EL (cell line): ENCODE measurements around the gene MACO1.
A peak's percentile ranks its signal among the peaks of the same experiment; 100 is the strongest.
"Not testable (repeated sequence)": the region's sequence is repeated elsewhere in the genome, so short reads cannot be mapped to it uniquely, and the experiment has no call there.

ENCODE experiments used
- DNase-seq: peaks from one replicate; pipeline ENCODE4 v3.0.0-alpha.2; 2016

MACO1 gene

DNA sequence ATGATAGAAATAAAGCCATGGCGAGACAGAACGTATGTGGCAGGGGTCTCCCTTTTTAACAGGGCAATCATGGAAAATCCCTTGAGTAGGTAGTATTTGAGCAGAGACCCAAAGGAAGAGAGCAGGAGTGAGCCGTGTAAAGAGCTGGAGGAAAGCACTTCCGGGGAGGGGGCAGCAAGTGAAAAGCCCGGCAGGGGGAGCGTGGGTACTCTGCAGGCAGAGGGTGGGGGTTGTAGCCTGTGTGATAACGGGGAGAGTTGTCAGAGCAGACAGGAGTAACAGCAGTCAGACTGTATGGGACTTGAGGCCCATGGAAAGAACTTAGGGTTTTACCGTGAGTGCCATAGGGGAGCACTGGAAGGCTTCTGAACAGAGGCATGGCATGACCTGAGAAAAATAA lies 61.6 kb downstream of the MACO1 start:
- DNase-seq, result no peak

DNA sequence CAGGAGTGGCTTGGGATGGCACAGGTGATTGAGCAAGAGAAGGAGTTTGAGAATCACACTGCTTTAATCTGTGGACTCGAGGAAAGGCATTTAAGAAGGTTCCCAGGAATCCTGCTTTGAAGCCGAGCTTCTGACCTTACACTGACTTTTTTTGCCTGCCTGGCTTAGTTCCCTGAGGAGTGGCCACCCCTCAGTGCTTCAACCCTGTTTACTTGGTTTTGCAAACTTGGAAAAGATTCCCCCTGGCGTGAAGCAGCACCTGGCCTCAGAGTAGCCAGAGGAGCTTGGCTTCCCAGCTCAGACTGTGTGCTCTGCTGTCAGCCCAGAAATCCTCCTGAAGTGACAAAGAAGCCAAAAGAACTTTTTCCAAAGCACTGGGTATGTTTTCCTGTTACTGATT lies 64.3 kb downstream of the MACO1 start:
- DNase-seq, result no peak

DNA sequence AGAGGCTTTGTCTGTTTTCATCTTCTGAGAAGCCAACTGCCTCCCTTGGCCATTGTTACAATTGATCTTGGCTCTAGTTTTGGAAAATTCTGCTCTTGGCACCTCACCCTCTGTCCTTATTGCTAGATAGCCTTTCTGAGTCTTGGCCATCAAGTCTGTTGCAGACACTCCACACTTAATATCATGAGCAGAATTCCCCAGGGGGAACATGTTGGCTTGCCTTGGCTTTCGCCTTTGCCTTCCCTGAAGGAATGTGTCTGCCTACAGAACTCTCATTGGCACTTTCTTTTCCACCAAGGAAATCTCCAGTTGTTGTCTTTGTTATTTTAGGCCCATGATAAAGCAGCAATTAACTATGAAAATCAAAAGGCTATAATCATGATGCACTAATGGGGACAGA lies 70.0 kb downstream of the MACO1 start:
- no peak for DNase-seq

DNA sequence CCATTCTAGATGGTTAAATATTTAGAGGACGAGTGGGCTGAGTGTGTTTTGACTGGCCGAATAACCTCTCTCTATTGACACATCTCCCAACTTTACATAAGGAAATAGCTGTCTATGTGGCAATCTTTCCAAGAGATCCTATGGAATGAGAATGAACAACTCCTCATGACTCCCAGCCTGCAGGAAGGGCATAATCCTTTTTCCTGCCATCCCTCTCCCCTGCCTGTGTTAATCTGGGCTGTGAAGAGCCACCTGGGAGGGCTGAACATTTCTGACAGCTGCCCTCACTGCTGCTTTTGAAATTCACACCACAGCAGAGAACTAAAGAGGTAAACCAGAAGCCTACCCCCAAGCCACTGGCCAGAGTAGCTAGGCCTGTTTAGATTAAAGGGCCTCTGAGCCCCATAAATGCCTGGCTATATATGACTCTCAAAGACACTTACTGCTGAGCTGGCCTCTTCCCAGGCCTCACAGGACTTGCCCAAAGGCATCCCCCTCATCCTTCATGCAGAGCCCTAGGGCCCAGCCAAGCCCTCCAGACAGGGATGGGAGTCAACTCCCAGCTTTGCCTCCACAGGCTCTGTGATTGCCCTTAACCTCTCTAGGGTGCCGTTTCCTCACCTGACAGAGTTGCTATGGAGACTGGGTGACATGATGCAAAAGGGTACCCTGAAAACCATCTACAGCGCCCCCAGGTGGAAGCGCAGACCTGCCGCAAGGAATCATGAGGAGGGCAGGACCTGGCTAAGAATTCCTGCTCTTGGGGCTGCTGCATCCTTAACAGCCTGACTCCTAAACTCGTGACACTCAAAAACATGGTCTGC lies 70.8 kb downstream of the MACO1 start:
- peak; percentile 76 for DNase-seq

DNA sequence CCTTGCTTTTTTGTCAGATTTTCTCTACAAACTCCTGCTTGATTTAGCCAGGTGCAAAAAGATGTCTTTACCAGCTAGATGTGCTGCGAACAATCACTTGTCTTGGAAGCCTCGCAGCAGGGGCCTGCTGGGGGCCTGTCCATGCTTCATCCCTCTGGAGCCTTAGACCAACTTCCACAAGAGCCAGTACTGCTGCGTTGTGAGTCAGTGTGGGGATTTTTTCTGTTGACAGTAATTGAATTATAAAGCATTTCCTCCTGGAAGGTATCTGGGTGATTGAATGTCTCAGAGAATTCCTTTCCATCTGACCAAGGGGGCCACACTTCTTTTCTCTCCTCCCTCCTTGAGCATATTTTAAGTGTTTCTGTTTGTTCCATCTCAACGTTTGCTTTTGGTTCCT lies 72.3 kb downstream of the MACO1 start:
- peak; percentile 60 for DNase-seq

DNA sequence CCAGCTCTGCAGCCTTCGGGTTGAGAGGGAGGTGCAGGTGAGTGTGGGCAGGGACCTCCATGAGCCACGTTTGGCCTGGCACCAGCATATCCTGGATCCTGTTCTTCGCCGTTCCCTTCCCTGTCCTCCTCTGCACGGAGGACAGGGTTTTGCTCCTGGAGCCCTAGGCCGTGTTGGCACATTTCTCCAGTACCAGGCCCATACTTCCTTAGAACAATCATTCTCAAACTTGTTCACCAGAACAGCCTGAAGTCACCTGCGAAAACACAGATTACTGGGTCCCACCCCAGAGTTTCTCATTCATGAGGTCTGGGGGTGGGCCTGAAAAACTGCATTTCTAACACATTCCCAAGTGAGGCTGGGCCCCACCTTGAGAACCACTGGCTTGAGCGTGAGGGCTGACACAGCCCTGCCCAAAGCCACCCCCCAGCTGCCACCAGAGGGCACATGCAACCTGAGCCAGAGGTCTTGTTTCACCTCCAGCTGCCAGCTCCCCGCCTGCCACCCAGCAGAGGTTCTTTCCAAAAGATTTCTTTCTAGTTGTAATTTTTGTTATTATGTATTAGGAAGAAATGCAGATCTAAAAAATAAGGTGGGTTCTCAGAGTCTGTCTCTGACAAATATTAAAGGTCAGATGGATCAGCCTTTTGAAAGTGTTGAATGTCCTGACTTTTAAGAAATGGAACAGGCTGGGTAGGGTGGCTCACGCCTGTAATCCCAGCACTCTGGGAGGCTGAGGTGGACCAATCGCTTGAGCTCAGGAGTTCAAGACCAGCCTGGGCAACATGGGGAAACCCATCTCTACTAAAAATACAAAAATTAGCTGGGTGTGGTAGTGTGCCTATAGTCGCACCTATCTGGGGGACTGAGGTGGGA lies 73.1 kb downstream of the MACO1 start:
- peak; percentile 16 for DNase-seq

DNA sequence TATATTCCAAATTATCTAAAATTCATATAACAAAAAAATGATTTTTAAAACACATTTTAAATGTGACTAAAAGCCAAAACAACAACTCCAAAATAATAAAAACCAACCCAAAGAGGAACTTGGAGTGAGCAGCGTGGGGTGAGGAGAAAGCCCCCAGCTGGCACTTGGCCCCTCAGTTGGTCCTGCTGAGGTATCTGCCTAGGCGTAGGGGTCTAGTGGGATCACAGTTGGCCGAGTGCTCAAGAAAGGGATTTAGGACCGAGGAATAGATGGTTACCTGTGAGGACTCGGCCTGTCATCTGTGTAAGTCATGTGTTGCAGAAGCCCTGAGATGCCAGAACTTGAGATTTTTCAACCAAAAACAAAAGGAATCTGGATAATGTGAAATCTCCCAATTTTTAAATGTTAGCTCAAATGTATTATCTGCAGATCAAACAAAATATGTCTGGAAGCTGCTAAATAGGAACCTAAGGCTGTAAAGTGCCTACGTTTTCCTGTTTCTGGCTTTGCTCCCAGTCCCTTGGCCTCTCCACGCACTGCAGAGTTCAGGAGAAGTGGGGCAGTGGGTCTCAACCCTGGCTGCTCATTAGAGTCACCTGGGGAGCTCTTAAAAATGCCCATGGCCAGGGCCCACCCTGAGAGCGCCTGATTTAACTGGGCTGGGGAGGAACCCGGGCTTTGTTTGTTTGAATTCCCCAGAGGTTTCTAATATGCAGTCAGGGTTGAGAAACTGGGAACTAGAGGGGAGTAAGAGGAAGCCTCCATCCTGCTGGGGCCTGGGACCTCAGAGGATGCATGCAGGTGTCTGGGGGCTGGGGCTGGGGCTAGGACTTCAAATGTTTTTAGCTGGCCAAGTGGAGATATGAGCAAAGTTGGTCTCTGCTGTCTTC lies 74.3 kb downstream of the MACO1 start:
- DNase-seq, result no peak

DNA sequence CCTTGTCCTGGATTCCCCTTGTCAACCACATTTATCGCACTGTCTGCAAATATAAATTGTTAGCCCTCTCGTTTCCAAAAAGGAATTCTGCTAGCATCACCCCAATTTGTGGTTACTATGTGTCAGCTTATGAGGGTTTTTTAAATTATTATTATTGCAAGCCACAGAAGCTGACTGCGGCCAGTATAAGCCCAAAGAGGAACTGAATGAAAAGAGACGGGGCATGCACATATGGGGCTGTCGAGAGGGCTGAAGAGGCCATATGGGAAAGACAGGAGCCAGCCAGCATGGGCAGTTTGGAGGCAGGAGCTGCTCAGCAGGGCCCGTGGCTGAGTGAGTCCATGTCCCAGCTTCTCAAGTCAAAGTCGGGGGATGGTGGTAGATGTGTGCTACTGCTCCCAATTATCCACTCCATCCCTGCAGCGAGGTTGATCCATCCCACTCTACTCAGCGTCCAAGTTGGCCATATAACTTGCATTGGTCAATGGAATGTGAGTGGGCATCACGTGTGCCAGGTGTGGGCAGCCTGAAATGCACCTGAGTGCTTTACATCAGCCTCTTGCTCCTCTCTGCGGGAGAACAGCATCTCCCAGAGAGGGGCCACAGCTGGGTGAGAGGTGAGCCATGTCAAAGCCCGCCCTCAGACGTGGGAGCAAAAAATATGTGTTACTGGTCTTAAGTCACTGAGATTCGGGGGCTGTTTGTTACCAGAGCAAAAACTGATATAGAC lies 75.1 kb downstream of the MACO1 start:
- DNase-seq, result no peak

DNA sequence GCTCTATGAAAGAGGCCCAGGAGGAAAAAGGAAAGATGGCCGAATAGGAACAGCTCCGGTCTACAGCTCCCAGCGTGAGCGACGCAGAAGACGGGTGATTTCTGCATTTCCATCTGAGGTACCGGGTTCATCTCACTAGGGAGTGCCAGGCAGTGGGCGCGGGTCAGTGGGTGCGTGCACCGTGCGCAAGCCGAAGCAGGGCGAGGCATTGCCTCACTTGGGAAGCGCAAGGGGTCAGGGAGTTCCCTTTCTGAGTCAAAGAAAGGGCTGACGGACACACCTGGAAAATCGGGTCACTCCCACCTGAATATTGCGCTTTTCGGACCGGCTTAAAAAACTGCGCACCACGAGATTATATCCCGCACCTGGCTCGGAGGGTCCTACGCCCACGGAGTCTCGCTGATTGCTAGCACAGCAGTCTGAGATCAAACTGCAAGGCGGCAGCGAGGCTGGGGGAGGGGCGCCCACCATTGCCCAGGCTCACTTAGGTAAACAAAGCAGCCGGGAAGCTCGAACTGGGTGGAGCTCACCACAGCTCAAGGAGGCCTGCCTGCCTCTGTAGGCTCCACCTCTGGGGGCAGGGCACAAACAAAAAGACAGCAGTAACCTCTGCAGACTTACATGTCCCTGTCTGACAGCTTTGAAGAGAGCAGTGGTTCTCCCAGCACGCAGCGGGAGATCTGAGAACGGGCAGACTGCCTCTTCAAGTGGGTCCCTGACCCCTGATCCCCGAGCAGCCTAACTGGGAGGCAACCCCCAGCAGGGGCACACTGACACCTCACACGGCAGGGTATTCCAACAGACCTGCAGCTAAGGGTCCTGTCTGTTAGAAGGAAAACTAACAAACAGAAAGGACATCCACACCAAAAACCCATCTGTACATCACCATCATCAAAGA lies 76.1 kb downstream of the MACO1 start:
- not testable (repeated sequence) for DNase-seq

DNA sequence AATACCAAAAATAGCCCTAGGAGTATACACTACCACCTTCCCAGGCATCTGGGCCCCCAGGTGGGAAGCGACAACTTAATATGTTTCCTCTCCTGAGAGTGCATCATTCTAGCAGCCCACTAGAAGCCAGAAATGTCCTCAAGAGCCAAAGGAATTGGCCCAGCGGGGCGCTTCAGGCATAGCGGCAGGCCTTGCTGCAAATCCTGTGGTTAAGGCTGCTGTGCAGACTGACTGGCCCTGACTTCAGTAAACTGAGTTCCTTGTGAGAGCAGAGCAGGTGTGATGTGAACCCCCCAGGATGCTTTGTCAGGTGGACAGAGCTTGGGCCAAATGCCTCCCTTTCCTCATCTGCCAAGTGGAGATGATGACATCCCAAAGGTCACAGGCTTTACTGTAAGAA lies 83.0 kb downstream of the MACO1 start:
- DNase-seq, result no peak

DNA sequence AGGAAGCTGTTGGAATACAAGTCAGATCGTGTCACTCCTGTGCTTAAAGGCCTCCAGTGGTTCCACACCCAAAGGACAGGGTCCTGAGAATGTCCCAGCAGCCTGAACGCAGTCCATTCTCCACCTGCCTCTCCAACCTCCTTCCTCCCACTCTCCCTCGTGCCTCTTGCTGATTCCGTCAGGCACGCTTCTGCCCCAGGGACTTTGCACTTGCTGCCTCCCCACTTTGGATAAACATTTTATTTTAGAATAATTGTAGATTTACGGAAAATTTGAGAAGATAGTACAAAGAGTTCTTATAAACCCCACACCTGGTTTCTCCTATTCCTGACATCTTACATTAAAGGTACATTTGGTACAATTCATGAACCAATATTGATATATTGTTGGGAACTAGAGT lies 84.3 kb downstream of the MACO1 start:
- no peak for DNase-seq

DNA sequence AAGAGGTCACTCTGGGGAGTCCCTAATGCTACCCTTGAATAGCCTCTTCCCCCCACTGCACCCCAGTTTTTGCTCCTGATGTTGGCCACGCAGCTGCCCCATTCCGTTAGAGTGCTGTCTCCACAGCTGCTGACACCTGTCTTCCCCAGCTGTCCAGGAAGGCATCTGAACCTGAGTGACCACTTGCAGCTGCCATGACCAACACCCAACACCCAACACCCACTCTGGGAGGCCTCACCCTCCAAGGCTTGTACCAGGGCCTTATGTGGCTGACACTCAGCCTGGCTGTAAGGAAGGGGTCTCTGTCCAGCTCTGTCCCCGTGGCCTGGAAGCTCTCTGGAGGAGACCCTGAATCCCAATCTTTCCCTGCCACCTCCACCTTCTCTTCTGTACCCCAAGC lies 86.0 kb downstream of the MACO1 start:
- DNase-seq, result no peak

DNA sequence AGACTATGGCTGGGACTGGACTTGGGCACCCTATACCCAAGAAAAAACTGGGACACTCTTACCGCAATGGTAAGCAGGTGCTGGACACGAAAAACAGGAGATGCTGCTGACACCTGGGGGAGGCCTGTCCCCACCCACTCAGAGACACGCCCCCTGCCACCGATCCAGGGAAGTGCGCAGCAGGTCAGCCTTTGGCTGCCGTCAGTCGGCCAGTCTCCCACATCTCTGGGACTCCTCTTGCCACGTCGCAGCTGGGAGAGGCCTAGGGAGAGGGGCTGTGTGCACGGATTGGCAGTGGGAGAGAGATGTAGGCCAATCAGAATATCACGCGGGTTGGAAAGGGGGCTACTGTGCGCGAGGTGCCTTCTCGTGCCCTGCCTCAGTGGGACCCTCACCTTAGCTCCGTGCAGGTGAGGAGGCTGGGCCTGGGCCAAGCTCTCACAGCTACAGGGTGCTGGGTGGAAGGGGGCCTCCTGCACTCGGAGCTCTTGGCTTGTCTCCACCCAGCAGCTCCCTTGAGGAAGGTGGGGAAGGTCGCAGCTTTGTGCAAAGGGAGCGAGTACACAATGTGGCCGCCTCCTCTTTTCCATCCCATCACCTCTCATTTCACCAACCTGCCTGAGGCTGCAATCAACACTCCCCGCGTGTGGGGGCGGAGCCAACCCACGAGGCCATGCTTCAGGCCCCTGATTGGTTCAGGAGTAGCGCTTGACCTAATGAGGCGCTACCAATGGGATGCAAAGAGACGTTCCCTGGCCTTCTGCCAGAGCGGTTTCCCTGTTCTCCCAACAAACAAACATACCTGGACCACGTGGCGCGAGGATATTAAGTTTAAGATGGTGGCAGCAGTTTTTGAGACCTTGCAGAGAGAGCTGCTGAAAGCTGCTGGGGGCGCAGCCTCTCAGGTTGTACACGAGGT lies 87.0 kb downstream of the MACO1 start:
- no peak for DNase-seq

DNA sequence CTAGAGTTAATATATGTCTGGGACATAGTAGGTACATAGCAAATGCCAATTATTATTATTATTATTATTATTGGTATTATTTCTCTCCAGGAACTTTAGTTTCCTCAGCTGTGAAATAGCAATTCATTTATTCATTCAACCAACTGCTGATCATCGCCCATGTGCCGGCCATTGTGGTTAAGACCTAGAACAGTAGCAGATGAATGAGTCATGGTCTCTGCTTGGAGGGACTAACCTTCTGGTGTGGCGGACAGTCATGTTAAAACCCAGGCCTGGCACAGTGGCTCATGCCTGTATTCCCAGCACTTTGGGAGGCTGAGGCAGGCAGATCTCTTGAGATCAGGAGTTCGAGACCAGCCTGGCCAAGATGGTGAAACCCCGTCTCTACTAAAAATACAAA lies 88.9 kb downstream of the MACO1 start:
- peak; percentile 83 for DNase-seq

DNA sequence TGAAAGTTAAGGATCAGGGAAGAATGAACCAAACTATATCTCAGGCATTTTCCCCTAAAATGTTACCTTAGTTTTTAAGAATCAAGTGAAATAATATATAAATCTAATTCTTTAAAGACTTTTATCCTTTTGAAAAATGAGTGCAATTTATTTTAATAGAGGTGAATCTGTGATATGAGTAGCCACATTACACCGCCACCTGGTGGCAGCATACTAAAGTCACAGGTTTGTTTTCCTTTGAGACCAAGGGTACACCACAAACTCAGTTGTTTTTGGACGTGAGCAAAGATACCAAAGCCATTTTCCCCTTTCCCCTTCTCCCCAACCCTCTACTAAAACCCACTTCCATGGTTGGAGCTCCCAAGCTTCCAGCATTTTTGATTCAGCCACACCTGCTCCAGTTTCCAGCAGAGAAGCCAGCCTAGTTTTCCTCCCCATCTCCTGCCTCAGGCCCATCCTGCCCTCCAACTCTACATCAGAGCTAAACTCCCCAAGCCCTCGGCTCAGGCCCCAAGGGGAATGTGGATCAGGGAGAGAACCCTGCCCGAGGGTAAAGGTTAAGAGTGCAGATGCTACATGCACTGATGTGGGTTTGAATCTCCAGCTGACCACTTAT lies 89.9 kb downstream of the MACO1 start:
- DNase-seq, result peak; percentile 62

DNA sequence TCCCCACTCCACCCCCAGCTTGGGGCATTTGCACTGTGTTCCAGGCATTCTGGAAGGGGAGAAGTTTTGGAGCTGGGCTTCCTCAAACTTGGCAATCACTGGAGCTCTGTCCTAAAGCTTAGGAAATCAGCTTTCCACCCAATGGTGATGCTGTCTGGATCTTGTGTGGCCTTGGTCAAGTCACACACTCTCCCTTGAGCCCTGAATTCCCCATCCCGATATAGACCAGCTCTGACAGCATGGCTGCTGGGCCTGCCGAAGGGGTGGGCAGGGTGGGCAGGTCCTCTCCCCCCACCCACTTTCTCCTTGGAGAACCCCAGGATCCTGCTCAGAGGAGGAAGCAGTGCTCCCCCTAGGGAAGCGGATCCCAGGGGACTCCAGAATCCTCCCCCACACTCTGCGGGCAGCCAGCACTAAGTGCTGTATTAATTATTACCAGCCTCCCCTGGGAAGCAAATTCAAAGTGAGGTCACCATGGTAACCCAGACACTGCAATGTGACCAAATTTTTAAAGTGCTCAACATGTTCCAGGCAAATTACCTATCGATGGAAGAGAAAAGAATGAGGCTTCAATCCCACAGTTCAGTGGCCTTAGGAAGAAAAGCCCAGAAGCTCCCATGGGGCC lies 91.4 kb downstream of the MACO1 start:
- DNase-seq, result no peak

DNA sequence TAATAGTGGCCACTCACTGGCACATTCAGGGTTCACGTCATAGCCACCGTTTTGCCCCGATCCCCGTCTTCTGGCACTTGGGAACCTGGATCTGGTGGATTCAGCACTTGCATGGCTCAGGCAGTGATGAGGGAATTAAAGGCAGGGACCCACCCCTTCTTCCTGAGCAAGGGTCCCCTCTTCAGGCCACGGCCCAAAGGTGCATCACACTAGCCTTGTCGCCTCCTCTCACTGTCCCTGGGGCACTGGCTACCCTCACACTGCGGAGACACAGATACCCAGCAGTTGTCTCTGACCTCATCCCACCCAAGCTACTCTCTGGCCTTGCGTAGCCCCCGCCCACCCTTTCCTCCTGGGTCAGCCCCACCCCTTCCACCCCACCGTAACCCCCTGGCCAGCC lies 92.8 kb downstream of the MACO1 start:
- peak; percentile 37 for DNase-seq

DNA sequence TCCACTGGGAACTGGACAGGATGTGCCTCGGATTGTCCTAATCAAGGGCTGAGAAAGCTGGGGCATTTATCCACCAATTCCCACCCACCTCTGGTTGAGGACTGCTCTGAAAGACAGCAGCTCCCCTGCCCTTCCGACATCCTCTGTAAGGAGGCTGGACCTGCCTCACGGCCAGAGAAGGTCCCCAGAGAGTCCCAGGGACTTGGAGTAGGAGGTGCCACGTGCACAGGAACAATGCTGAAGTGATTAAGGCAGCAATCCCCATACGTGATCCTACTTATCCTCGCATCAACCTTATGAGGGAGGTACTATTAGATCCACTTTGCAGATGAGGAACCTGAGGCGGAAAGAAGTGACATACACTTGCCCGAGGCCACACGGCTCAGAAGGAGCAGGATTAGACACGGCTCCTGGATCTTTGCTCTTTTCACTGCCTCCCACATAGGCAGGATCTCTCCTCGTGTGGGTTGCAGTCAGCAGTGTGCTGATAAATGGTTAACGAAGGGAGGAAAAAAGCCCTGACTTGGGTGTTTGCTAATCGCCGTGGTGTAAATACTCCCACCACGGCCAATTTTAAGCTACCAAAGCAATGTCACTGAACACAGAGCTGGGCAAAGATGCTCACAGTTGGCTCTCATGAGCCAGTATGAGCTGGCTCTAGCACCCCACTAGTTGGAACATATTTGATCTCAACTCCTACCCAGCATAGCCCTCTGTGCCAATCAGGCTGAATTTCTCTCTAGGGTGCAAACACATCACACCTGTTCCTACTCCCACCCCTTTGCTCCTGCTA lies 94.1 kb downstream of the MACO1 start:
- no peak for DNase-seq

DNA sequence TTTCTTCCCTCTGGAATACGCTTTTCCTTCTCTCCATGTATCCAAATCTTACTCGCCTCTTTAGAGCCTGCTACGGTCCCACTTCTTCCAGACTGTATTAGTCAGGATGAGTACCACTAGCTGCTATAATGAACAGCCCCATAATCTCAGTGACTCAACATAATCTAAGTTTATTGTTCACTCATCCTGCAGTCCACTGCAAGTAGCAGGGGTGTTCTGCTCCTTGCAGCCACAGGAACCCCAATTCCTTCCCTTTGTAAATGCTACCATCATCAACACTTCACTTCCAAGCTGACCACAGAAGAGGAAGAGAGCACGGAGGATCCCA lies 94.6 kb downstream of the MACO1 start:
- DNase-seq, result no peak
